Heart left ventricle (tissue), 13 donors: ENCODE measurements around the gene TXNL4A.

ENCODE experiments used
- POLR2A ChIP-seq, 2 donors: fragments of 450-650 bp; IDR thresholded peaks; one replicate each; pipeline ENCODE4 v1.6.1; 2017; ENCODE audit warnings: antibody characterized with exemption in 2 of 2, mild to moderate bottlenecking in 2 of 2, moderate library complexity in 2 of 2
- TF ChIP-seq, protein P1 (sequence below), 12 donors: fragments of 200-600 bp; sonication (generic) in 4 of 12; IDR thresholded peaks; one replicate each; pipeline versions ENCODE4 v1.5.0 to v1.8.0; 2018 to 2022; ENCODE audit warnings: antibody characterized with exemption in 12 of 12, mild to moderate bottlenecking in 5 of 12
- donor health status: ischemic (EF 13 %, LVEDD 7.1; RV severe dilation, severe dysfunction).
- donor health status: DM: no; HTN: yes; CAD: no.
- donor health status: DM: no; HTN: no; CAD: no.
- donor health status: ischemic (EF 25% LVEDD 6.9; RV normal size, moderate dysfunction).
- donor health status: ischemic (EF 25% LVEDD 5.7; RV mildly dilated, moderate dysfunction).
- donor health status: ischemic (EF 35%, LVEDD 5.7; RV mildly dilated, moderate dysfunction).
- donor health status: nonischemic (EF 11% LVEDD 7.7; RV severe dilation, severe dysfunction).
- donor health status: DM: yes; HTN: yes; CAD: no.
- donor health status: PGD.
- donor health status: ischemic (EF 29% LVEDD 5.4; RV normal size, mild dysfunction).
- donor health status: nonischemic (EF 23%, LVEDD 6.1; RV moderate dilation, normal function).

DNA sequence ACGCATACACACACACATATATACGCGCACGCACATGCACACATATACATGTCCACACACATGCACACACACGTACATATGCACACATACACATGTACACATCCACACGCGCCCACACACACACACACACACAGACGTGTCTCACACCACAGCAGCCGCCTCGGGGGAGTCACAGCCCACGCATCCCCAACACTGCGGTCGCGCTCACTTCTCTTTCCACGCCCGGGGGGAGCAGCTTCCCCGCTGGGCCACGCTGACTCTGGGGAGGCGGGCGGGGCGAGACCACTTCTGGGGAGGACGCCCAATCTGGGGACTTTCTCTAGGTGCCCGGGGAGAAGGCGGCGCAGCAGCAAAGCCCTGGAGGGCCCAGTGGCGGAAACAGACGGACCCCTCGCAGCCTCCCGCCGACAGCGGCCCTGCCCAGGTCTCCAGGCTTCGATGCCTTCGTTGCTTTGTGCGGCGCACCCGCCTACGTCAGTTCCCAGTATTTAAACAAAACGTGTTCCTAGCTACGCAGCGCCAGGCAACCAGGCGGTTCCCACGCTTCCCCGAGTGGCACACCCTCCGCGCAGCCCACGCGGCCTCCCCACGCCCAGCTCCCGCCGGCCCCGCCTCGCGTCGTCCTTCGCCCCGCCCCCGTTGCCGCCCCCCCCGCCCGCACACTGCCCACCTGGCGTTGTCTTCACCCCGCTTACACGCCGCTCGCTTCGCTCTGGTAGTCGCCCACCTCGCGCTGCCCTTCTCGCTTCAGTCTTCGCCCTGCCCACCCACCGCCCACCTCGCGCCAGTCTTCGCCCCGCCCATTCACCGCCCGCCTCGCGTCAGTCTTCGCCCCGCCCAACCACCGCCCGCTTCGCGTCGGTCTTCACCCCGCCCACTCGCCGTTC is 45.1 kb upstream of the TXNL4A start:
- TF ChIP-seq, protein P1, sequence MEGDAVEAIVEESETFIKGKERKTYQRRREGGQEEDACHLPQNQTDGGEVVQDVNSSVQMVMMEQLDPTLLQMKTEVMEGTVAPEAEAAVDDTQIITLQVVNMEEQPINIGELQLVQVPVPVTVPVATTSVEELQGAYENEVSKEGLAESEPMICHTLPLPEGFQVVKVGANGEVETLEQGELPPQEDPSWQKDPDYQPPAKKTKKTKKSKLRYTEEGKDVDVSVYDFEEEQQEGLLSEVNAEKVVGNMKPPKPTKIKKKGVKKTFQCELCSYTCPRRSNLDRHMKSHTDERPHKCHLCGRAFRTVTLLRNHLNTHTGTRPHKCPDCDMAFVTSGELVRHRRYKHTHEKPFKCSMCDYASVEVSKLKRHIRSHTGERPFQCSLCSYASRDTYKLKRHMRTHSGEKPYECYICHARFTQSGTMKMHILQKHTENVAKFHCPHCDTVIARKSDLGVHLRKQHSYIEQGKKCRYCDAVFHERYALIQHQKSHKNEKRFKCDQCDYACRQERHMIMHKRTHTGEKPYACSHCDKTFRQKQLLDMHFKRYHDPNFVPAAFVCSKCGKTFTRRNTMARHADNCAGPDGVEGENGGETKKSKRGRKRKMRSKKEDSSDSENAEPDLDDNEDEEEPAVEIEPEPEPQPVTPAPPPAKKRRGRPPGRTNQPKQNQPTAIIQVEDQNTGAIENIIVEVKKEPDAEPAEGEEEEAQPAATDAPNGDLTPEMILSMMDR (IDR thresholded peaks at IDR 0.05): no peak
- peak in 1 of 2 donors; percentile 33 for TF ChIP-seq POLR2A (IDR thresholded peaks at IDR 0.05)
